ENCODE data around the gene CDK14.
"Not testable (repeated sequence)": the region's sequence is repeated elsewhere in the genome, so short reads cannot be mapped to it uniquely, and the experiment has no call there.

The CDK14 gene

DNA sequence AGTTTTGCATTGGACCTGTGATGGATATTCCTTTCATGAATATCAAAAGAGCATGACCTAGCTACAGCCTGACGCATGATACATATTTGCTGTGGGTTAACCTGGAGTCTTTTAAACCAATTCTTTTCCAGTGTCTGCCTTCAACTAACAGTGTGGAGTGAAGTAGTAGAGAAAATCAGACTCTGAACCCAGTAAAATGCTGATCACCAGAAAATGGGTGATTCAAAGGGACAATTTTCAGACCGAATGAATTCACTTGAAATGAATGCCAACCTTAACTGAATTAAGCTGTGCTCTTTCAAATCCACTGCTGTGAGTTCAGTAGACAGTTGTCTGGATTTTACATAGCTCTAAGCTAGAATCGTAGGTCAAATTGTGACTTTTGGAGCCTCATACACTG, 123.0 kb downstream of the CDK14 start:
- DNase-seq (ENCODE audit: low read depth in 3 of 3): no peak

DNA sequence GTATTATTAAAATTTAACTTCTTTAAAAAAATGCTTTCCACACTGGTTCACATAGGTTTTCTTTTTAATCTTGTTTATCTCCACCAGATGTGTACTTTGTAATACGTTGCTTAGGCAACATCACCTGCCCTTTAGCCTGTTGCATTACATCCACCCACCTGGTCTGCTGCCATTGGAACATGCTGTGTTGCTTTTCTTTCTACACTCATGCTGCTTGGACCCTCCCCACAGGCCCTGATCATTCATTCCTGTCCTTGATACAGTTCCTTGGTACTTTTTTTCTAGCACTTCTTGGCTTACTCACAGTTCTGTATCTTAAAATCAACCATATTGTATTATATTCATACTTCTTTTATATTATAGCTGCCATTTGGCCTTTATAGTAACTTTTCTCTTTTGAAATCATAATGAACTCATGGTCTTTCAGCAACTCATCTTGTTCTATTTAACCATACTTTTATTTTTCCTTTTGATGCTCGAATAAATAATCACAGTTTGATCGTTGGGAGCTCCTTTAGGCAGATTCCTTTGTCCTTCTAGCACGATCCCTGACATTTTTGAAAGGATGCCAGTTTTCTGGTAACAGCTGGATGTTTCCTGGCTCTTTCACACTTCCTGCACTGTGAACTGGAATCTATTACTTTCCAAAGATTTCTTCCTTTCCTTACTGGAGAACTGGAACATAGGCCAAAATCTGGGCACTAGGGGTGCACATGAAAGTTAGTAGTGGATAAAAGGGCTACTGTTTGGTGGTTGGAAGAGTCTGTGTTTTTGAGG, 125.1 kb downstream of the CDK14 start:
- no peak for DNase-seq (ENCODE audit: low read depth in 3 of 3)

DNA sequence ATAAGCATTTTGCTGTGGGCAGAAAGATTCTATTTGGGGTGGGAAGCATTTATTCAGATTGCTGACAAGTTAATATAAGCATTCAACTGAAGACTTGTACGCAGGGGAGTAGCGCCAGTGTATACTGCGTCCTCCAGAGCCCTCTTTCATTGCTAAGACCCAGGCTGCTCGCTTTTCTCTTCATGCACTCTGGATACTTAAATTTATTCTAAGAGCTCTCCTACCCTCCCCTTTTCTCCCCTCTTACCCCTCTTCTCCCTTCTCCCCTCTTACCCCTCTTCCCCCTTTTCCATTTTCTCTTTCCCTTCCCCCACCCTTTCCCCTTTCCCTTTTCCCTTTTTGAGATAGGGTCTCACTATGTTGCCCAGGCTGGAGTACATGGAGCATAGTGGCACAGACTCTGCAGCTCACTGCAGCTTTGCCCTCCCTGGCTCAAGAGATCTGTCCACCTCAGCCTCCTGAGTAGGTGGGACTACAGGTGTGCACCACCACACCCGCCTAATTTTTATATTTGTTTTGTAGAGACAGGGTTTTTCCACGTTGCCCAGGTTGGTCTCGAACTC, 125.8 kb downstream of the CDK14 start:
- no peak for DNase-seq (ENCODE audit: low read depth in 3 of 3)

DNA sequence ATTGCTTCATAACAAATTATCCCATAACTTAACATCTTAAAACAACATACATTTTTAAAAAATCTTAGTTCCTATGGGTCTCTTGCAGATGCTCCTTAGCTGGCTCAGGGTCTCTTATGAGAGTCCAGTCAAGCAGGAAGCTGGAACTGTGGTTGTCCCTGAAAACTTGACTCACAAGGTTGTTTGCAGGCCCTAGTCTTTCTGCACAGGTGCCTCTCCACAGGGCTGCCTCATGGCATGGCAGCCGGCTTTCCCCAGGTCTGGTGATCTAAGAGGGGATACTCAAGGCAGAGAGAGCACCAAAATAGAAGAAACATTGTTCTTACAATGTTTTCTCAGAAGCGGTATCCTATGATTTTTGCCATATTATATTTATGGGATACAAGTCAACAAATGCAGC, 127.1 kb downstream of the CDK14 start:
- DNase-seq (ENCODE audit: low read depth in 3 of 3): no peak

DNA sequence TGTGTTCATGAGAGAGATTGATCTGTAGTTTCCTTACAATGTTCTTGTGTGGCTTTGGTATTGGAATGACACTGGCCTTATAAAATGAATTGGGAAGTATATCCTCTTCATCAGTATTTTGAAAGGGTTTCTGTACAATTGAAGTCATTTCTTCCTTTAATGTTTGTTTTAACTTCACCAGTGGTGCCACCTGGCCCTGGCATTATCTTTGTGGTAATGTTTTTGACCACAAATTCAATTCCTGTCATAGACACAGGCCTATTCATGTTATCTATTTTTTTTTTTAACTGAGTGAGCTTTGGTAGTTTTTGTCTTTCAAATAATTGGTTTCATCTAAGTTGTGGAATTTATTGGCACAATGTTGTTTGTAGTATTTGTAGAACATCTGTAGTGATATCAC, 127.7 kb downstream of the CDK14 start:
- no peak for DNase-seq (ENCODE audit: low read depth in 3 of 3)

DNA sequence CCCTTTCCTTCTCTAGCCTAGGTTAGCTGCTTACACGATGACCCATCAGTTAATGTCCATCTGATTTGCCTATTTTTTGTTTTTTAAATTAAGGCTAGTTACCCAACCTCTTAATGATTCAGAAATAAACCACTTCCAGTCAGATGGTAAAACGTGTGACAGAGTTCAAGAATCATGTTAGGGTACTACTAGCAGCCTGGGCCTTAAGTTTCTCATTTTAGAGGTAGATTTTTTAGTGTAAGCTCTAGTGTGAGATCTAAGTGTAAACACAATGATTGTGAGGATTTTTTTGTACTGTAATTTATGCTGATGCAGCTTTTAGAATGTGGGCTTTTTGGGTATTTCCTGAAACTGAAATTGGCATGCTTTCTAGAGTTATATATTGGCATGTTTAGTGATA, 130.0 kb downstream of the CDK14 start:
- no peak for DNase-seq (ENCODE audit: low read depth in 3 of 3)

DNA sequence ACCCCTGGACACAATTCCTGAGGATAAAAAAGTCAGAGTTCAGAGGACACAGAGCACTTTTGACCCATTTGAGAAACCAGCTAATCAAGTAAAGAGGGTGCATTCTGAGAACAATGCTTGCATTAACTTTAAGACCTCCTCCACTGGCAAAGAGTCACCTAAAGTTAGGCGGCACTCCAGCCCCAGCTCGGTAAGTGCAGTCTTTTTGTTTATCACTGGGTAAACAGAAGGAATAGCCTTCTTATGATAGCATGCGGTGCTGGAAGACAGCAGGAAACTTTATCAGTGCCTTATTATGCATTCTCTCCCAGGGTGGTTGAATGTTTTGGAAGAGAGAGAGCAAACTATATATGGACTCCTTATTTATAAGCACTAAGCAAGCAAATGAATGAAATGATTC, 130.5 kb downstream of the CDK14 start:
- DNase-seq (ENCODE audit: low read depth in 3 of 3): no peak

DNA sequence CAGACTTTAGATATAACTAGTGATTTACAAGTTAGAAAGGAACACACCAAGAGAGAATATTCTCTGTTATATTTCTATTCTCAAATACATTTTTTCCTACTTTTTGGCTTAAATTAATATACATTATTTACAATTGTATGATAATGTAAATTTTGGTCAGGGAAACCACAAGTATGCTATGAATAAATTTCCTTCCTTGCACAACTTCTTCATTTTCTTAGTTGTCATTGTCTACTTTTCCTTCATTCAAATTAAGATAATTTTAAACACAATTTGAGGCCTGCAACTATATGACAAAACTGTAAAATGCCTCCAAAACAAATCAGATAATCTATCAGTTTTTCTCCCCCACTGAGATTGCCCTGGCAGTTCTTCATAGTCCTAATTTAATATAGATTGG, 131.3 kb downstream of the CDK14 start:
- no peak for DNase-seq (ENCODE audit: low read depth in 3 of 3)

DNA sequence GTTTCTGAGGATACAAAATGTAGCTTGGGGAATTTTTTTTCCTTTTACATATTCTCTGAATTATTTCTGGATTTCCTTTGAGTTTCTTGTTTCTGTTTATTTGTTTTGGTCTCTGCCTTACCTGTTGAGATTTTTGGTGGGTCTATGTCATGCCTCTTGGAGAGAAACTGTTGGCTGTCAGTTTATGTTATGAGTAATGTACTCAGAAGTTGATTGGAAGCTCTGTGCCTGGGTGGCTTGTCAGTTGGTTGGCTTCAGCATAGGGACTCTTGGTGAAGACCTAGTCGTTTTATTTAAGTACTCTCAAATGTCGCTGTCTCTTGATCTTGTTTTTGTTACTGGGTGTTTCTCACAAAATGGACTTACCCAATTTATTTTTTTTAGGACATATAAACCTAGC, 132.4 kb downstream of the CDK14 start:
- DNase-seq (ENCODE audit: low read depth in 3 of 3): no peak

DNA sequence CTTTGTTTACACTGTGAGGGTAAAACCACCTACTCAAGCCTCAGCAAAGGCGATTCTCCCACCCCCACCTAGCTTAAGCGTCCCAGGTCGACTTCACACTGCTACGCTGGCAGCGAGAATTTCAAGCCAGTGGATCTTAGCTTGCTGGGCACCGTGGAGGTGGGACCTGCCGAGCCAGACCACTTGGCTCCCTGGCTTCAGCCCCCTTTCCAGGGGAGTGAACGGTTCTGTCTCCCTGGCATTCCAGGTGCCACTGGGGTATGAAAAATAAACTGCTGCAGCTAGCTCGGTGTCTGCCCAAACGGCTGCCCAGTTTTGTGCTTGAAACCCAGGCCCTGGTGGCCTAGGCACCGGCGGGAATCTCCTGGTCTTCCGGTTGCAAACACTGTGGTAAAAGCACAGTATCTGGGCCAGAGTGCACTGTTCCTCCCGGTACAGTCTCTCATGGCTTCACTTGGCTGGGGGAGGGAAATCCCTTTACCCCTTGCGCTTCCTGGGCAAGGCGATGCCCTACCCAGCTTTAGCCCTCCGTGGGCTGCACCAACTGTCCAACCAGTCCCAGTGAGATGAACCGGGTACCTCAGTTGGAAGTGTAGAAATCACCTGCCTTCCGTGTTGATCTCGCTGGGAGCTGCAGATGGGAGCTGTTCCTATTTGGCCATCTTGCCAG, 139.6 kb downstream of the CDK14 start:
- DNase-seq (ENCODE audit: low read depth in 3 of 3): not testable (repeated sequence)

DNA sequence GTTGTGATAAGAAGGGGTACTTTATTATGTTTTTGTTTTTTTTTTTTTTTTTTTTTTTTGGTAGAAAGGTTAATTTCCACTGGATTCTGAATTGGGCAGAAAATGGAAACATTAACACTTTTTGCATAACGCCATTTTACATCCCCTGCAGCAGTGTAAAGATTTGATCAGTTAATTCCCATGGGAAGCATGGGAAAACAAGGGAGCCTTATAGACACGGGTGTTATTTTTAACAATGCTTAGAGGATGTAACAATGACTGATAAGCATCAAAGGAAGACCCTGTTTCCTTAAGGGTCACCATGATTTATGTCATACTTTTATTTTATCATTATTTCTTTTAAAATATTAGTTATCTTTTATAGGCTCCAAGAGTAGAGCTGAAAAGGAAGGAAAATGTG, 140.2 kb downstream of the CDK14 start:
- DNase-seq (ENCODE audit: low read depth in 3 of 3): no peak

DNA sequence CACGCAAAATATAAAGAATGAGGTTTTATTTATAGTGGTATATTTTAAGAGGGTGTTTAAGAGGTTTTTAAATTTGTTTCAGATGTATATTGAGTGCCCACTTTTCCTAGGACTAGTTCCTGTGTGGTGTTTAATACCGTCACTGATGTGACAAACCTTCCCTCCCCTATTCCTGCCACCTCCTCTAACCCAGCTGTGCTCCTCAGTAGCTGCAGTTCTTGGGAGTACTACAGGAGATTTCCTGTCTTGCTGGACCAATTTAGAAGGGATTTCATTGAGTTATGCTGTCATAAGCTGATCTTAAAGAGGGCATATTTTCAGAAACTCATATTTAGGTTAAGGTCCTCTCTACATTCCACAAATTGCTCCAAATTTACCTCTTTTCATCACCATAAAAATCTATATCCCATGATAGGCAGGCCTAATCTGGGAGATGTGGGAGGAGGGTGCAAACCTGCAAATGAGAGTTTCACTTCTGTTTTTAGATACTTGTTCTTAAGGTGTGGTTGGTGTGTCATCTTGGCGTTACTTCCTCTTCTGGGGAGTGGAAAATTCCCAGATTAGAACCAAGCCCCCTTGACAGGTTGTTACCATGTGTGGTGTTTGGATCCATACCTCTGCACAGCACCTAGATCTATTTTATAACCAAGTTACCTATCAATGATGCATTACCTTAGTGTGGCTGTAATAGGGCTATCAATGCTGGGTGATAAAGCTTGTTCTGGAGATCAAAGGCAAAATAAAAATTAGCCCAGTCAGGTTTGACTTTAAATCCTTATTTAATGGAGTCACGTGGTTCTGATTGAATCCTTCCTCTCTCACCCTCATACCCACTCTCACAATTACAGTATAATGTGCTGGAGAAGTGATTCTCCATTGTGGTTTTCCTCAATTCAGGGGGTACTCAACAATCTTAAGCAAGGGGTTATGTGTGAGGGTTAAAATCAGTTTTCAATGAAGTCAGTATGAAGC, 141.1 kb downstream of the CDK14 start:
- no peak for DNase-seq (ENCODE audit: low read depth in 3 of 3)

DNA sequence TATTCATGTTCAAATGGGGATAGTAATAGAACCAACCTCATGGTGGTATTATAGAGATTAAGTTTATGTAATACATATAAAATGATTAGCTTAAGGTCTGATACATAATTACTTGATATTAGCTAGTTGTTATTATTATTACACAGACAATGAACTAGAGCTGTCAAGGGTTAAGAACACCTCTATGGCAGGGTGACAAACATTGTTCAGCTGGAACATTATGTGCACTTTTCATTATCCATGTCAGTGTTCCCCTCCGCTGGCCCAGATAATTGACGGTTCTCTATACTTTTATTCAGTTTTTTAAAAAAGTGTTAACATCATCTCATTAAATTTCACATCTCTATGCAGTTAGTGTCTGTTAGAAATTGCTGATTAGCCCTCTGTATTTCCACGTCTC, 142.1 kb downstream of the CDK14 start:
- DNase-seq (ENCODE audit: low read depth in 3 of 3): no peak

DNA sequence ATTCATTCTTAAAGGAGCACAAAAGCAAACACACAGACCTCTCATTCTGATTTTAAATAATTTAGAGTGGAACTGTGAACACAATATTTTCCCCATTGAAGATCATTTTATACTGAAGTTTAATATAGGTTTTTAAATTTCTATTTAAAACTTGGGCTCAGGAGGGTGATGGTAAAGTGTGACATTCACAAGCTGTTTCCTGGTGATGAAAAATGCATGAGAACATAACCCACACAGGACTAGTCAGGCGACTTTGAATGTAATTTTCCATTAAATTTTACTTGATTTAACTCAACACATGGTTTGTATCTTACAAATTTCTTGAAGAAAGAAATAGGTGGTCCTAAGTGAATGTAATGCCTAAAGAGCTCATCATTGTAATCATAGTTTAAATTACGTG, 143.6 kb downstream of the CDK14 start:
- DNase-seq (ENCODE audit: low read depth in 3 of 3): no peak

DNA sequence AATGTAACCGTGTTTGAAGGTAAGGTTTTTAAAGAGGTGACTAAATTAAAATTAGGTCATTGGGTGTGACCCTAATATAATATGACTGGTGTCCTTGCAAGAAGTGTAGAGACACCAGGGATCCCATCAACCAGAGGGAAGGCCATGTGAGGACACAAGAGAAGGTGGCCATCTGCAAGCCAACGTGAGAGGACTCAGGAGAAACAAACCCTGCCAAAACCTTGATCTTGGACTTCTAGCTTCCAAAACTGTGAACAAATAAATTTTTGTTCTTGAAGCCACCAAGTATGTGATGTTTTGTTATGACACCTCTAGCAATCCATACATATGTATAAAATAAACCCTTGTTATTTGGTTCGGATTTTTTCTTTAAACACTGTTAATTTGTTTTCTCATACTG, 144.3 kb downstream of the CDK14 start:
- no peak for DNase-seq (ENCODE audit: low read depth in 3 of 3)

DNA sequence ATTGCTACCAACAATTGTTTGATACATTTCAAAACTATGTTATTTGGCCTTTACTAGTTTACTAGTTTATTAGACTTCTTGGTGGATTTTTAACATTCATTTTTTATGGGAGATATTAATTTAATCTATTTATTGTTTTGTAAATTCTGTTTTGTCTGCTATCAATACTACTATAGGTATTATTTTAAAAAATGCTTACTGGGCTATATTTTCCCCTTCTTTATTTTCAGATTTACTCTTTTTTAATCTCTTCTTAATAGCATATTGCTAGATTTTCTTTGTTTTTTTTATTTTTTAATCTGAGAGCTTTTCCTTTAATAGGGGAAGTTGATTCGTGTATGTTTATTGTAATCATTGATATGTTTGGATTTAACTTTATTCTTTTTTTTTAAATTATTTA, 147.5 kb downstream of the CDK14 start:
- no peak for DNase-seq (ENCODE audit: low read depth in 3 of 3)

DNA sequence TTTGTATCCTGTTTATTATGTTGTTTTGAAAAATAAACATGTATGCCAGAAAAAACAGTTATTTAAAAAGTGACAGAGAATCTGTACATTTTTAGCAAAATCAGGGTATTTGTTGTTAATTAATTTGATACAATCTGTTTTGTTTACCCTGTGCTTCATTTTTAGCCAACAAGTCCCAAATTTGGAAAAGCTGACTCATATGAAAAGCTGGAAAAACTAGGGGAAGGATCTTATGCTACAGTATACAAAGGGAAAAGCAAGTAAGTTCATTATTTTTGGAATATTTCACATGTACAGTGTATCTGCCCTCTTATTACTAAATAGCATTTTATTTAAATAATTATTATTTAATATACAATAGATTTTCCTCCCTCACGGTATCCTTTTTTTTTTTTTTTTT, 151.4 kb downstream of the CDK14 start:
- DNase-seq (ENCODE audit: low read depth in 3 of 3): no peak

DNA sequence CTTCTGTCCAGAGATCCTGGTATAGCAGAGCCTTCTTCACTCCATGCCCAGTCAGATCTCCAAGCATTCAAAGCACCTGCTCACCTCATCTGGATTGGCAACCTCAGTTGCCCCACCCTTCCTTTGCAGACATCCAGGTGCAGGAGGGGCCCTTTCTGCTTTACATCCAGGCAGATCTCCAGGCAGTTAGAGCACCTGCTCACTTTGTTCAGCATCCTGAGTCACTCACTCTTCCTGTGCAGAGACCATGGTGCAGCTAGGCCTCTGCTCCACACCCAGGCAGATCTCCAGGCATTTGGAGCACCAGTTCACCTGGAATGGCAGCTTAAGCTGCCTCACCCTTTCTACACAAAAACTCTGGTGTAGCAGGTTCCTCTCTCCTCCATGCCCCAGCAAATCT, 153.1 kb downstream of the CDK14 start:
- DNase-seq (ENCODE audit: low read depth in 3 of 3): no peak

DNA sequence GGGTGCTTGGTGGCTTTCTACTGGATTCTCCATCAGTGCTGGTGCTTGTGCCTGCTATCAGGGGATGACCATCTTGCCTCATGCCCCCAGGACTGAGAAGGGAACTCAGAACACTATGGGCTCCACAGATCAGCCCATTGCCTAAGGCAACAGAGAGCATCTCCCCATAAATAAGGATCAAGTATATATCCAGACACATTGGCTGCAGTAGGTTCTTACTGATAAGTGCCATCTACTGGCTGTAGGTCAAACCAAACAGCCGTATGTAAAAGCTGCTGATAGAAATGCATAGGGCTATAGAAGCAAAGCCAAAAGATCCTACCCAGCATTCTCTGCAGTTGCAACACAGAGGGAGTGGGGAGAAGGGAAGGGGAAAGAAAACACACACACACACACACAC, 153.7 kb downstream of the CDK14 start:
- DNase-seq (ENCODE audit: low read depth in 3 of 3): no peak

DNA sequence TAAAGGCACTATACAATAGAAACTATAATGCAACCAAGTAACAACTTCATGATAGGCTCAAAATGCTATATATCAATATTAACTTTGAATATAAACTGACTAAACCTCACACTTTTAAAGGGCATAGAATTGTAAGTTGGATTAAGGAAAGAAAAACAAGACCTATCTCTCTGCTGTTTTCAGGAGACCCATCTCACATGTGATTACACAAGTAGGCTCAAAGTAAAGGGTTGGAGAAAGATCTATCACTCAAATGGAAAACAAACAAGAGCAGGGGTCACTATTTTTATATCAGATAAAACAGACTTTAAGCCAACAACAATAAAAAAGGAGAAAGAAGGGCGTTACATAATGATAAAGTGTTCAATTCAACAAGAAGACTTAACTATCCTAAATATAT, 155.5 kb downstream of the CDK14 start:
- DNase-seq (ENCODE audit: low read depth in 3 of 3): no peak

DNA sequence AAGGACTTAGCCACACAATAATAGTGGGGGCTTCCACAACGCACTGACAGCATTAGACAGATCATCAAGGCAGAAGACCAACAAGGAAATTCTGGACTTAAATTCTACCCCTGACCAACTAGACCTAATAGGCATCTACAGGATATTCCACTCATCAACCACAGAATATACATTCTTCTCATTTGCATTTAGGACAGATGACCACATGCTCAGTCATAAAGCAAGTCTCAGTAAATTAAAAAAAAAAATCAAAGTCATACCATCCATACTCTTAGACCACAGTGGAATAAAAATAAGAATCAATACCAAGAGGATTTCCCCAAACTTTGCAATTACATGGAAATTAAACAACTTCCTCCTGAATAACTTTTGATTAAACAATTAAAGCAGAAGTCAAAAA, 155.9 kb downstream of the CDK14 start:
- DNase-seq (ENCODE audit: low read depth in 3 of 3): no peak

DNA sequence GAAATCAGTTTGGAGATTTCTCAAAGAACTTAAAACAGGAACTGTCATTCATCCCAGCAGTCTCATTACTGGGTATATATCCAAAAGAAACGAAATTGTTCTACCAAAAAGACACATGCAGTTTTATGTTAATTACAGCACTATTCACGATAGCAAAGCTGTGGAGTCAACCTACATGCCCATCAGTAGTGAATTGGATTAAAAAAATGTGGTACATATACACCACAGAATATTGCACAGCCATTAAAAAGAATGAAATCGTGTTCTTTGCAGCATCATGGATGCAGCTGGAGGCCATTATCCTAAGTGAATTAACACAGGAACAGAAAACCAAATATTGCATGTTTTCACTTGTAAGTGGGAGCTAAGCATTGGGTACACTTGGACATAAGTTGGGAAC, 158.9 kb downstream of the CDK14 start:
- DNase-seq (ENCODE audit: low read depth in 3 of 3): no peak
